SU-DHL-6 (cell line): ENCODE results near the gene EIF2B5.
"Not testable (repeated sequence)": the region's sequence is repeated elsewhere in the genome, so short reads cannot be mapped to it uniquely, and the experiment has no call there.

Source experiments
- H2AFZ ChIP-seq: fragments of 200-600 bp; sonication (generic); 2 replicates; pipeline ENCODE4 v1.6.1; 2014; ENCODE audit warnings: low read depth, mild to moderate bottlenecking, moderate library complexity, mixed read lengths, antibody characterized with exemption, low read length; ENCODE audit not compliant: severe bottlenecking
- H3F3A ChIP-seq: fragments of 200-600 bp; shearing (Covaris generic); 2 replicates; pipeline ENCODE4 v1.6.0; 2016; ENCODE audit warnings: antibody characterized with exemption, mild to moderate bottlenecking; ENCODE audit not compliant: insufficient read depth
- H3K27ac ChIP-seq: fragments of 200-600 bp; sonication (generic); 2 replicates; pipeline ENCODE4 v1.5.1; 2016; ENCODE audit warnings: low read depth, mild to moderate bottlenecking, low read length, moderate library complexity, mixed read lengths
- H3K27me3 ChIP-seq: fragments of 200-600 bp; sonication (generic), shearing (Covaris generic); 2 replicates; pipeline ENCODE4 v1.6.0; 2014; ENCODE audit warnings: mild to moderate bottlenecking, low read length
- H3K36me3 ChIP-seq: fragments of 200-600 bp; sonication (generic); 2 replicates; pipeline ENCODE4 v1.6.1; 2014; ENCODE audit warnings: mild to moderate bottlenecking, low read length, mixed read lengths
- H3K4me2 ChIP-seq: fragments of 300-600, 200-600 bp; shearing (Covaris generic), sonication (generic); 2 replicates; pipeline ENCODE4 v1.6.0; 2014; ENCODE audit warnings: low read length, low read depth, mild to moderate bottlenecking; ENCODE audit not compliant: poor library complexity, severe bottlenecking
- H3K4me3 ChIP-seq: fragments of 200-600 bp; sonication (generic); 2 replicates; pipeline ENCODE4 v1.5.1; 2014; ENCODE audit warnings: antibody characterized with exemption, low read length, mild to moderate bottlenecking, mixed read lengths; ENCODE audit not compliant: insufficient read depth, poor library complexity, severe bottlenecking
- H3K79me2 ChIP-seq: fragments of 200-600 bp; sonication (generic); 2 replicates; pipeline ENCODE4 v1.6.1; 2014; ENCODE audit warnings: mild to moderate bottlenecking, low read length, moderate library complexity; ENCODE audit not compliant: insufficient read depth
- H3K9ac ChIP-seq: fragments of 200-600 bp; sonication (generic); 2 replicates; pipeline ENCODE4 v1.7.0; 2014; ENCODE audit warnings: mild to moderate bottlenecking, low read length
- H3K9me2 ChIP-seq: fragments of 200-600 bp; sonication (generic); replicated peaks from 2 replicates; pipeline ENCODE4 v1.6.1; 2014; ENCODE audit warnings: low read length; ENCODE audit not compliant: insufficient read depth
- H3K9me3 ChIP-seq: fragments of 200-600 bp; sonication (generic); 2 replicates; pipeline ENCODE4 v1.6.1; 2014; ENCODE audit warnings: low read length, mixed read lengths; ENCODE audit not compliant: insufficient read depth
- H4K20me1 ChIP-seq: fragments of 200-600 bp; sonication (generic); 2 replicates; pipeline ENCODE4 v1.6.1; 2014; ENCODE audit warnings: low read depth, mild to moderate bottlenecking, antibody characterized with exemption, low read length, moderate library complexity, mixed read lengths
- EZH2phosphoT487 ChIP-seq: fragments of 200-600 bp; sonication (generic), shearing (Covaris generic); conservative IDR thresholded peaks from 2 replicates; pipeline ENCODE4 v1.6.1; 2018; ENCODE audit warnings: mild to moderate bottlenecking, antibody characterized with exemption, low read length, moderate library complexity, mixed read lengths
- TF ChIP-seq, protein P1 (sequence below): fragments of 200-600 bp; sonication (generic); IDR thresholded peaks from one replicate; pipeline ENCODE4 v1.5.1; 2017; ENCODE audit warnings: antibody characterized with exemption, mild to moderate bottlenecking, low read length, moderate library complexity; ENCODE audit not compliant: insufficient read depth, poor library complexity, severe bottlenecking

EIF2B5 gene

DNA sequence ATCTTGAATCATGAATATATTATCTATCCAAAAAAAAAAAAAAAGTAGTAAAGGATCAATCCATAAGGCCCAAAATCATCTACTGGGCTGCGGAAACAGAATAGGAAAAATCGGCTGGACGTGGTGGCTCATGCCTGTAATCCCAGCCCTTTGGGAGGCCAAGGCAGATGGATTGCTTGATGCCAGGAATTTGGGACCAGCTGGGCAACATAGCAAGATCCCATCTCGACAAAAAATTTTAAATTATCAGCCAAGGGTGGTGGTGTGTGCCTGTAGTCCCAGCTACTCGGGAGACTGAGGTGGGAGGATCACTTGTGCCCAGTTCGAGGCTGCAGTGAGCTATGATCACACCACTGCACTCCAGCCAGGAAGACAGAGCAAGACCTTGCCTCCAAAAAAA lies 14.0 kb downstream of the EIF2B5 start:
- no peak overlapping the region for H3K9ac ChIP-seq
- no peaks in the 10 kb centered on the region for H3K9me2 ChIP-seq
- TF ChIP-seq, protein P1, sequence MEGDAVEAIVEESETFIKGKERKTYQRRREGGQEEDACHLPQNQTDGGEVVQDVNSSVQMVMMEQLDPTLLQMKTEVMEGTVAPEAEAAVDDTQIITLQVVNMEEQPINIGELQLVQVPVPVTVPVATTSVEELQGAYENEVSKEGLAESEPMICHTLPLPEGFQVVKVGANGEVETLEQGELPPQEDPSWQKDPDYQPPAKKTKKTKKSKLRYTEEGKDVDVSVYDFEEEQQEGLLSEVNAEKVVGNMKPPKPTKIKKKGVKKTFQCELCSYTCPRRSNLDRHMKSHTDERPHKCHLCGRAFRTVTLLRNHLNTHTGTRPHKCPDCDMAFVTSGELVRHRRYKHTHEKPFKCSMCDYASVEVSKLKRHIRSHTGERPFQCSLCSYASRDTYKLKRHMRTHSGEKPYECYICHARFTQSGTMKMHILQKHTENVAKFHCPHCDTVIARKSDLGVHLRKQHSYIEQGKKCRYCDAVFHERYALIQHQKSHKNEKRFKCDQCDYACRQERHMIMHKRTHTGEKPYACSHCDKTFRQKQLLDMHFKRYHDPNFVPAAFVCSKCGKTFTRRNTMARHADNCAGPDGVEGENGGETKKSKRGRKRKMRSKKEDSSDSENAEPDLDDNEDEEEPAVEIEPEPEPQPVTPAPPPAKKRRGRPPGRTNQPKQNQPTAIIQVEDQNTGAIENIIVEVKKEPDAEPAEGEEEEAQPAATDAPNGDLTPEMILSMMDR: no peak
- no peak for TF ChIP-seq EZH2phosphoT487
- H3K27me3 ChIP-seq: no peaks in the 10 kb centered on the region
- peaks cover 6% of the 10 kb centered on the region; the same call in 1 of the 2 replicates for H3F3A ChIP-seq
- H4K20me1 ChIP-seq: no peaks in the 10 kb centered on the region
- no peaks in the 10 kb centered on the region for H3K36me3 ChIP-seq
- H3K4me3 ChIP-seq: no peak overlapping the region
- no peak overlapping the region for H3K4me2 ChIP-seq
- no peaks in the 10 kb centered on the region for H3K79me2 ChIP-seq
- H3K27ac ChIP-seq: no peak overlapping the region
- no peaks in the 10 kb centered on the region for H3K9me3 ChIP-seq
- no peak overlapping the region for H2AFZ ChIP-seq

DNA sequence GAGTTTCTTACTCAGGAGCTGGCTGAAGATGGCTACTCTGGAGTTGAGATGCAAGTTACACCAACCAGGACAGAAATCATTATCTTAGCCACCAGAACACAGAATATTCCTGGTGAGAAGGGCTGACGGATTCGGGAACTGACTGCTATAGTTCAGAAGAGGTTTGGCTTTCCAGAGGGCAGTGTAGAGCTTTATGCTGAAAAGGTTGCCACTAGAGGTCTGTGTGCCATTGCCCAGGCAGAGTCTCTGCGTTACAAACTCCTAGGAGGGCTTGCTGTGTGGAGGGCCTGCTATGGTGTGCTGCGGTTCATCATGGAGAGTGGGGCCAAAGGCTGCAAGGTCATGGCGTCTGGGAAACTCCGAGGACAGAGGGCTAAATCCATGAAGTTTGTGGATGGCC lies 14.6 kb downstream of the EIF2B5 start:
- not testable (repeated sequence) for H3K4me3 ChIP-seq, H3K36me3 ChIP-seq, H3K4me2 ChIP-seq, H3K9me3 ChIP-seq, H3K79me2 ChIP-seq, H3K27me3 ChIP-seq, H4K20me1 ChIP-seq, H3K9ac ChIP-seq, H2AFZ ChIP-seq, H3K27ac ChIP-seq, H3K9me2 ChIP-seq
- H3F3A ChIP-seq: peaks cover 11% of the 10 kb centered on the region

DNA sequence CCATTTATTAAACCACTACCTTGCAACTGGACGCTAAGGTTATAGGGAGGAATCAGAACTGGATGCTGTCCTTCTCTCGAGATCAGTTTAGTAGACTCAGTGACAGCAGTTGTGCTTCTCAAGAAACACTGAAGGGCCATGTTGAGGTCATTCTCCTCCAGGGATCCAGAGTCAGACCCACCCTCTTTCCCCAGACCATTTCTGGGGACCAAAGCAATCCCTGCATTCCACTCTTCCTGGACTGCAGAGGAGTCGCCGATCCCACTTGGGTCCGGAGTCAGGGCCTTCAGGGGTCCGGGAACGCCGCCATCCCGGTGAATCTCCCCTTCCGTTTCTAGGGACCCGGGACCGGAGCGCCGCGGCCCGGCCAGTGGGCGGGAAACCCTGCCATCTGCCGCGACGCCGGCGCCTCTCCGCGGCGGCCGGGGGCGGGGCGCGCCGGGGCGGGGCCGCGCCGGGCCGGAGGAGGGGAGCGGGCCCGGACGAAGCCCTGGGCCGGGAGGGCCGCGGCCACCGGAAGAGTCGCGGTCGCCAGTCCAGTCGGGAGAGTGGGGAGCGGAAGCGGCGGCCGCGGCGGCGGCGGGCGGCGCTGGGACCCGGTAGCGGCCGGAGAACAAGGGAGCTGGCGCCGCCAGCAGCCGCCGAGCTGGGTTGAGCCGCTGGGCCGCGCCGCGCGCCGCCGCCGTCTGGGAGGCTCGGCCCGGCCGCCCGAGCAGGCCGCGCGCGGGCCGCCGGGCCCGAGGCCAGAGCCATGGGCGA lies 19.9 kb downstream of the EIF2B5 start, which contains the start of gene DVL3:
TSS of gene DVL3 (plus strand) at position 493 of the 759 bp plus-strand sequence. CDS start at position 752, 259 bp downstream.
- H2AFZ ChIP-seq: peak within 1 kb of the TSS; percentile 100
- H4K20me1 ChIP-seq: no peaks in the 10 kb centered on the region
- peak within 1 kb of the TSS; percentile 71 for H3K9ac ChIP-seq
- H3K9me3 ChIP-seq: no peaks in the 10 kb centered on the region
- H3K27me3 ChIP-seq: no peaks in the 10 kb centered on the region
- no peaks in the 10 kb centered on the region for H3K9me2 ChIP-seq
- peak within 1 kb of the TSS; percentile 29; the same call in 1 of the 2 replicates for H3K27ac ChIP-seq
- peaks cover 34% of the 10 kb centered on the region for H3K79me2 ChIP-seq
- peak within 1 kb of the TSS; percentile 67 for H3K4me3 ChIP-seq
- H3K36me3 ChIP-seq: no peaks in the 10 kb centered on the region
- TF ChIP-seq, protein P1: no peak
- TF ChIP-seq EZH2phosphoT487: no peak
- H3F3A ChIP-seq: peaks cover 14% of the 10 kb centered on the region
- peak within 1 kb of the TSS; percentile 90 for H3K4me2 ChIP-seq
